Keratinocyte (primary cell): ENCODE measurements around the gene PLXNB2.

ENCODE experiments used
- CTCF ChIP-seq, 3 experiments: IDR thresholded peaks in 1 of 3; conservative IDR thresholded peaks in 1 of 3; optimal IDR thresholded peaks in 1 of 3; 2 replicates in 2 of 3; 3 replicates in 1 of 3; pipeline versions ENCODE3 to v1.5.1; 2011; ENCODE audit warnings: low read length in 3 of 3, mild to moderate bottlenecking in 3 of 3, moderate library complexity in 2 of 3, control low read depth in 1 of 3, inconsistent platforms in 1 of 3; ENCODE audit not compliant: insufficient read depth in 2 of 3; ENCODE audit errors: extremely low read depth in 1 of 3
- EZH2 ChIP-seq: IDR thresholded peaks from one replicate; pipeline ENCODE4 v1.6.1; 2012; ENCODE audit warnings: inconsistent platforms, mild to moderate bottlenecking, low read length, moderate library complexity

GRCh38 chr22:50294319-50294656 lies 13.2 kb downstream of the PLXNB2 start:
- no peak for TF ChIP-seq CTCF (optimal IDR thresholded peaks at IDR 0.05 in 1 of 3, IDR thresholded peaks at IDR 0.05 in 1 of 3, conservative IDR thresholded peaks at IDR 0.05 in 1 of 3; ENCODE audit: extremely low read depth in 1 of 3, insufficient read depth in 2 of 3, low read length in 3 of 3)
- TF ChIP-seq EZH2, result no peak
